Measurements from ENCODE around the gene ERMP1. TPM values are rescaled to one million over a fixed set of nuclear protein-coding genes. Genes with fewer than 3 reads are reported as not detected.

The ERMP1 gene
- total and polyA plus RNA-seq, 4 donors: 3.1 to 21.5 (median 13.0) TPM

DNA sequence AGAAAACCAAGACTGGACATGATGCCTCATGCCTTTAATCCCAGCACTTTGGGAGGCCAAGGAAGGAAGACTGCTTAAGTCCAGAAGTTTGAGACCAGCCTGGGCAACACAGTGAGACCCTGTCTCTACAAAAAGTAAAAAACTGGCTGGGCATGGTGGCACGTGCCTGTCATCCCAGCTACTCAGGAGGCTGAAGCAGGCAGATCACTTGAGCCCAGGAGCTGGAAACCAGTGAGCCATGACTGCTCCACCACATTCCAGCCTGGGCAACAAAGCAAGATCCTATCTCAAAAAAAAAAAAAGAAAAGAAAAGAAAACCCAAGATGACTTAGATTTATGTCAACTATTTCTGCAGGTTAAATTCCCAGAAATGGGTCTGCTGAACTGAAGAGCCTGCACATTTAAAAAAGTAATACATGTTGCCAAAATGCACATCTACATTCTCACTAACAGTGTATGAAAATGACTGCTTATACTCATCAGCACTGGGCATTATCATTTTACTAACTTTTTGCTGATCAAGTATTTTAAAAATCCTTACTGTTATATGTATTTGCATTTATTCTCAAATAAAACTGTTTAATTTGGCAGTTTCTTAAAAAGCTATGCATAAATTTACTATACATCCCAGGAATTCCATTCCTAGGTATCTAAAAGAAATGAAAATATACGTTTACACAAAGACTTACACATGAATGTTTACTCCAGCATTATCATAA is 14.3 kb downstream of the ERMP1 start:
- H3K4me1 ChIP-seq (ENCODE audit: control insufficient read depth in 5 of 5, insufficient read depth in 5 of 5, low read length in 5 of 5): no peaks in the 10 kb centered on the region
- WGBS, 2 donors: 93 to 95% methylated on average over 2 of the region's 2 CpGs
- H3K9me3 ChIP-seq (ENCODE audit: control insufficient read depth in 4 of 4, insufficient read depth in 3 of 4, low read length in 3 of 4): no peaks in the 10 kb centered on the region
- no peak overlapping the region for H3K9ac ChIP-seq (ENCODE audit: insufficient read depth in 1 of 2, low read length in 2 of 2)
- no peak for ATAC-seq (ENCODE audit: insufficient read depth, low FRiP score)
- no peaks in the 10 kb centered on the region for H3K27me3 ChIP-seq (ENCODE audit: control insufficient read depth in 3 of 3, insufficient read depth in 3 of 3, low read length in 2 of 3)
- H3K4me3 ChIP-seq: no peak overlapping the region
- TF ChIP-seq, protein P1, sequence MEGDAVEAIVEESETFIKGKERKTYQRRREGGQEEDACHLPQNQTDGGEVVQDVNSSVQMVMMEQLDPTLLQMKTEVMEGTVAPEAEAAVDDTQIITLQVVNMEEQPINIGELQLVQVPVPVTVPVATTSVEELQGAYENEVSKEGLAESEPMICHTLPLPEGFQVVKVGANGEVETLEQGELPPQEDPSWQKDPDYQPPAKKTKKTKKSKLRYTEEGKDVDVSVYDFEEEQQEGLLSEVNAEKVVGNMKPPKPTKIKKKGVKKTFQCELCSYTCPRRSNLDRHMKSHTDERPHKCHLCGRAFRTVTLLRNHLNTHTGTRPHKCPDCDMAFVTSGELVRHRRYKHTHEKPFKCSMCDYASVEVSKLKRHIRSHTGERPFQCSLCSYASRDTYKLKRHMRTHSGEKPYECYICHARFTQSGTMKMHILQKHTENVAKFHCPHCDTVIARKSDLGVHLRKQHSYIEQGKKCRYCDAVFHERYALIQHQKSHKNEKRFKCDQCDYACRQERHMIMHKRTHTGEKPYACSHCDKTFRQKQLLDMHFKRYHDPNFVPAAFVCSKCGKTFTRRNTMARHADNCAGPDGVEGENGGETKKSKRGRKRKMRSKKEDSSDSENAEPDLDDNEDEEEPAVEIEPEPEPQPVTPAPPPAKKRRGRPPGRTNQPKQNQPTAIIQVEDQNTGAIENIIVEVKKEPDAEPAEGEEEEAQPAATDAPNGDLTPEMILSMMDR (IDR thresholded peaks at IDR 0.05; ENCODE audit: control extremely low read depth, extremely low read depth): no peak
- no peak overlapping the region for H3K27ac ChIP-seq (ENCODE audit: low read depth in 1 of 2, low read length in 1 of 2)
- DNase-seq: no peak
- peaks cover 0 to 6% (median 2%) of the 10 kb centered on the region in 4 donors for H3K36me3 ChIP-seq (ENCODE audit: control insufficient read depth in 4 of 4, insufficient read depth in 4 of 4, low read length in 4 of 4)

DNA sequence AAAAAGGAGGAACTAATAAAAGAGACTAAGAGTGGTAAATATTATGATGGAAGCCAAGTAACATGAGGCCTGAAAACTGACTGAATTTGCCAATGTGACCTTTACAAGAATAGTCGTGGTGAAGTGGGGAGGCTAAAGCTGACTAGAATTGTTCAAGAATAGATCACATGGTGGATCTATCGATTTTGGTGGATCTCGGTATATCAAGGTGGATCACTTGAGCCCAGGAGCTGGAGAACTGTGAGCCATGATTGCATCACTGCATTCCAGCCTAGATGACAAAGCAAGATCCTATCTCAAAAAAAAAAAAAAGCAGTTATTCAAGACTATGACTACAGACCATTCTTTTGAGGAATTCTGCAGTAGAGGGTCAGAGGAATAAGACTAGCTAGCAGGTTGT is 15.1 kb downstream of the ERMP1 start:
- no peak overlapping the region for H3K27ac ChIP-seq (ENCODE audit: low read depth in 1 of 2, low read length in 1 of 2)
- H3K27me3 ChIP-seq (ENCODE audit: control insufficient read depth in 3 of 3, insufficient read depth in 3 of 3, low read length in 2 of 3): no peaks in the 10 kb centered on the region
- TF ChIP-seq, protein P1 (IDR thresholded peaks at IDR 0.05; ENCODE audit: control extremely low read depth, extremely low read depth): no peak
- ATAC-seq (ENCODE audit: insufficient read depth, low FRiP score): no peak
- H3K9me3 ChIP-seq (ENCODE audit: control insufficient read depth in 4 of 4, insufficient read depth in 3 of 4, low read length in 3 of 4): no peaks in the 10 kb centered on the region
- 85 to 90% methylated on average over 3 of the region's 3 CpGs for WGBS, 2 donors
- no peak for DNase-seq
- peaks cover 0 to 6% (median 1%) of the 10 kb centered on the region in 4 donors for H3K36me3 ChIP-seq (ENCODE audit: control insufficient read depth in 4 of 4, insufficient read depth in 4 of 4, low read length in 4 of 4)
- H3K4me1 ChIP-seq (ENCODE audit: control insufficient read depth in 5 of 5, insufficient read depth in 5 of 5, low read length in 5 of 5): no peaks in the 10 kb centered on the region
- no peak overlapping the region for H3K4me3 ChIP-seq
- H3K9ac ChIP-seq (ENCODE audit: insufficient read depth in 1 of 2, low read length in 2 of 2): no peak overlapping the region

DNA sequence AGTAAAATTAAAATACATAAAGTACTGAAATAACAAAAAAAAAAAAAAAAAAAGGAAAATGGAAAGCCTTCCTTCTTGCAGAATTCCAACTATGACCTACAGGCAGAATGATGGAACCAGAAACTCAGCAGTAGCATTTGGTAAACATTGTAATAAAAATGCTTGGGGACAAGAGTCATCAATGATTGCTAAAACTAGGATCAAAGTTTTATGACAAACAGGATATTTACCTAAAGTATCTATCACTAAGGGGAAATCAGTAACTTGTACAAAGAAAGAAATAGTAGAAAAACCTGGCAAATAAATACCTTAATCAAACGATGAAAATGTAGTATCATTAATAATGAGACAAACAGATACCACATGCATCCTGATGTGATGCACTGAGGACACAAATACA is 17.5 kb downstream of the ERMP1 start:
- 90 to 100% methylated on average over 1 of the region's 1 CpG for WGBS, 2 donors
- H3K9me3 ChIP-seq (ENCODE audit: control insufficient read depth in 4 of 4, insufficient read depth in 3 of 4, low read length in 3 of 4): no peaks in the 10 kb centered on the region
- H3K4me1 ChIP-seq (ENCODE audit: control insufficient read depth in 5 of 5, insufficient read depth in 5 of 5, low read length in 5 of 5): no peaks in the 10 kb centered on the region
- H3K9ac ChIP-seq (ENCODE audit: insufficient read depth in 1 of 2, low read length in 2 of 2): no peak overlapping the region
- H3K27ac ChIP-seq (ENCODE audit: low read depth in 1 of 2, low read length in 1 of 2): no peak overlapping the region
- DNase-seq: no peak
- ATAC-seq (ENCODE audit: insufficient read depth, low FRiP score): no peak
- TF ChIP-seq, protein P1 (IDR thresholded peaks at IDR 0.05; ENCODE audit: control extremely low read depth, extremely low read depth): no peak
- H3K4me3 ChIP-seq: no peak overlapping the region
- peaks cover 0 to 11% (median 4%) of the 10 kb centered on the region in 4 donors for H3K36me3 ChIP-seq (ENCODE audit: control insufficient read depth in 4 of 4, insufficient read depth in 4 of 4, low read length in 4 of 4)
- H3K27me3 ChIP-seq (ENCODE audit: control insufficient read depth in 3 of 3, insufficient read depth in 3 of 3, low read length in 2 of 3): no peaks in the 10 kb centered on the region
